CD4-positive, alpha-beta T cell (primary cell): Measurements from ENCODE around the gene C17orf58. TPM values are rescaled to one million over a fixed set of nuclear protein-coding genes. Genes with fewer than 3 reads are reported as not detected.
A peak's percentile ranks its signal among the peaks of the same experiment; 100 is the strongest.
"Not testable (repeated sequence)": the region's sequence is repeated elsewhere in the genome, so short reads cannot be mapped to it uniquely, and the experiment has no call there.

Source experiments
- ATAC-seq: fragments of 200-7000 bp; cut with Tn5 transposase; one replicate; pipeline ENCODE4 v1.10.0; 2022; ENCODE audit warnings: mild to moderate bottlenecking; ENCODE audit not compliant: poor library complexity
- CTCF ChIA-PET: fragments of 350-600 bp; sonication (Branson Sonifier 250); formaldehyde crosslinking; loops from one replicate; lab custom pipeline; 2021; ENCODE audit warnings: antibody characterized with exemption, inconsistent platforms; lab: Charles Lee
- POLR2A ChIA-PET: fragments of 350-600 bp; sonication (Branson Sonifier 250); formaldehyde crosslinking; loops from one replicate; lab custom pipeline; 2021; ENCODE audit warnings: antibody characterized with exemption, inconsistent platforms; lab: Charles Lee
- DNase-seq, 14 experiments: peaks; one replicate each; pipeline ENCODE4 v3.0.0-alpha.2; 2013 to 2020; ENCODE audit warnings: mixed read lengths in 2 of 14
- H3K27ac ChIP-seq, 2 donors: one replicate each; pipeline versions ENCODE4 v1.5.1 to v1.7.0; 2013; ENCODE audit warnings: low read length in 2 of 2, low read depth in 1 of 2, mild to moderate bottlenecking in 1 of 2
- H3K27me3 ChIP-seq, 2 experiments: 1 replicate in 1 of 2; 2 replicates in 1 of 2; pipeline versions ENCODE4 v1.6.1 to v1.7.0; 2013; ENCODE audit warnings: low read length in 2 of 2, control low read depth in 1 of 2, mild to moderate bottlenecking in 1 of 2, moderate library complexity in 1 of 2; ENCODE audit not compliant: insufficient read depth in 2 of 2, control insufficient read depth in 1 of 2
- H3K36me3 ChIP-seq: one replicate; pipeline ENCODE4 v1.6.1; 2013; ENCODE audit warnings: low read length, control low read depth; ENCODE audit not compliant: insufficient read depth
- H3K4me1 ChIP-seq: one replicate; pipeline ENCODE4 v1.6.1; 2013; ENCODE audit warnings: low read length, control low read depth; ENCODE audit not compliant: insufficient read depth
- H3K4me3 ChIP-seq: one replicate; pipeline ENCODE4 v1.5.1; 2013; ENCODE audit warnings: mild to moderate bottlenecking, low read length, moderate library complexity
- H3K9me3 ChIP-seq, 2 experiments: 1 replicate in 1 of 2; 2 replicates in 1 of 2; pipeline versions ENCODE4 v1.6.1 to v1.7.0; 2013; ENCODE audit warnings: low read length in 2 of 2, mild to moderate bottlenecking in 2 of 2, control low read depth in 1 of 2, moderate library complexity in 1 of 2; ENCODE audit not compliant: control insufficient read depth in 1 of 2, insufficient read depth in 1 of 2
- H3K27ac Mint-ChIP-seq: one replicate; pipeline ENCODE4 v1.8.0; 2020; ENCODE audit warnings: mixed read lengths
- H3K27me3 Mint-ChIP-seq: one replicate; pipeline ENCODE4 v1.8.0; 2021; ENCODE audit warnings: mixed read lengths
- H3K36me3 Mint-ChIP-seq: one replicate; pipeline ENCODE4 v1.8.0; 2021; ENCODE audit warnings: low read depth, mixed read lengths
- H3K4me1 Mint-ChIP-seq: one replicate; pipeline ENCODE4 v1.8.0; 2021; ENCODE audit warnings: low read depth, mixed read lengths
- H3K4me3 Mint-ChIP-seq: one replicate; pipeline ENCODE4 v1.8.0; 2020; ENCODE audit warnings: mild to moderate bottlenecking, mixed read lengths
- H3K9me3 Mint-ChIP-seq: one replicate; pipeline ENCODE4 v1.8.0; 2020; ENCODE audit warnings: mixed read lengths
- CTCF ChIP-seq: fragments of 200-600 bp; IDR thresholded peaks from one replicate; pipeline ENCODE4 v1.8.0; 2022; ENCODE audit warnings: antibody characterized with exemption, mild to moderate bottlenecking
- intact Hi-C, 2 experiments: fragments of 100-400 bp; cut with DNase I in 1 of 2; cut with micrococcal nuclease in 1 of 2; formaldehyde crosslinking; loops; one replicate each; pipeline versions ENCODE4 v1.15.1 to v1.9.0; 2023 to 2025; cut with DNase I, micrococcal nuclease
- total RNA-seq, 174 experiments: library from RNA in 2 of 174; stranded (reverse) in 2 of 174; gene quantifications; one replicate each; pipeline ENCODE4 v1.2.3 and lab custom pipeline; 2021 to 2026

C17orf58 gene
- total RNA-seq, 2 experiments from 2014 or later, result 0.22 to 0.31 TPM

GRCh38 chr17:68029512-68030215 is 33.4 kb upstream of the C17orf58 start:
- Histone ChIP-seq H3K27me3 (no peaks in the 10 kb centered on the region), H3K4me3 (no peak overlapping the region), H3K36me3 (no peaks in the 10 kb centered on the region), H3K4me1 (no peaks in the 10 kb centered on the region), H3K27ac (no peak overlapping the region), H3K9me3 (no peaks in the 10 kb centered on the region)
- H3K27me3 Mint-ChIP-seq, result no peaks in the 10 kb centered on the region
- no peak overlapping the region for H3K27ac Mint-ChIP-seq
- no peaks in the 10 kb centered on the region for H3K36me3 Mint-ChIP-seq
- ATAC-seq (no peak), DNase-seq (no peak)
- no peaks in the 10 kb centered on the region for H3K9me3 Mint-ChIP-seq
- ChIA-PET POLR2A (no interaction called here), CTCF (interaction anchor here (1.6 kb wide), 1 partner anchor 10 kb away, joined by 3 read pairs; no protein-coding TSS in a partner anchor)
- no peak for TF ChIP-seq CTCF
- intact Hi-C loops, result loop anchor here in 1 of 2 experiments (5.0 to 10.0 kb wide), 2 partner anchors 37 to 655 kb away; partner anchors contain the start of gene PITPNC1
- no peak overlapping the region for H3K4me3 Mint-ChIP-seq
- H3K4me1 Mint-ChIP-seq, result no peaks in the 10 kb centered on the region

GRCh38 chr17:68022547-68022946 is 26.3 kb upstream of the C17orf58 start:
- H3K27ac Mint-ChIP-seq, H3K4me3 Mint-ChIP-seq, H3K9me3 ChIP-seq, ATAC-seq, H3K27ac ChIP-seq, H3K27me3 ChIP-seq, POLR2A ChIA-PET, CTCF ChIA-PET, H3K36me3 ChIP-seq, DNase-seq, H3K4me3 ChIP-seq, H3K27me3 Mint-ChIP-seq, intact Hi-C loops, H3K9me3 Mint-ChIP-seq: not testable (repeated sequence)
- Mint-ChIP-seq H3K36me3 (peaks cover 13% of the 10 kb centered on the region), H3K4me1 (peaks cover 16% of the 10 kb centered on the region)
- H3K4me1 ChIP-seq, result peaks cover 14% of the 10 kb centered on the region

GRCh38 chr17:68021963-68022362 is 25.7 kb upstream of the C17orf58 start:
- H3K9me3 Mint-ChIP-seq, result no peaks in the 10 kb centered on the region
- no peak for ATAC-seq
- peaks cover 9% of the 10 kb centered on the region for H3K27me3 Mint-ChIP-seq
- TF ChIP-seq CTCF, result no peak
- H3K27ac Mint-ChIP-seq, result peak overlapping the region; percentile 34
- no peaks in the 10 kb centered on the region for H3K36me3 ChIP-seq
- peaks cover 14% of the 10 kb centered on the region for H3K4me1 ChIP-seq
- peaks cover 16% of the 10 kb centered on the region for H3K4me1 Mint-ChIP-seq
- no peak for DNase-seq
- H3K4me3 ChIP-seq, result no peak overlapping the region
- ChIA-PET POLR2A (no interaction called here), CTCF (no interaction called here)
- no peak overlapping the region for H3K27ac ChIP-seq
- H3K9me3 ChIP-seq, result peaks cover 0 to 6% of the 10 kb centered on the region in 2 experiments
- H3K27me3 ChIP-seq, result no peaks in the 10 kb centered on the region
- peaks cover 13% of the 10 kb centered on the region for H3K36me3 Mint-ChIP-seq
- H3K4me3 Mint-ChIP-seq, result peak overlapping the region; percentile 74
- intact Hi-C loops, result loop anchor here in 1 of 2 experiments (2.0 kb wide), 1 partner anchor 13 kb away; the partner anchor contains the start of gene KPNA2

GRCh38 chr17:68020791-68021190 is 24.5 kb upstream of the C17orf58 start:
- not testable (repeated sequence) for H3K9me3 Mint-ChIP-seq, H3K9me3 ChIP-seq, H3K36me3 ChIP-seq, ATAC-seq, H3K27me3 ChIP-seq, H3K27me3 Mint-ChIP-seq, DNase-seq, H3K27ac ChIP-seq
- peaks cover 16% of the 10 kb centered on the region for H3K4me1 Mint-ChIP-seq
- peak overlapping the region; percentile 74 for H3K4me3 ChIP-seq
- peak overlapping the region; percentile 92 for H3K27ac Mint-ChIP-seq
- ChIA-PET CTCF (interaction anchor here (1.4 kb wide), 2 partner anchors 9 to 28 kb away, joined by 3 read pairs; no protein-coding TSS in a partner anchor), POLR2A (interaction anchor here (1.7 to 2.4 kb wide), 2 partner anchors 15 to 26 kb away, joined by 16 to 18 read pairs; partner anchors contain the start of genes C17orf58 and KPNA2)
- peaks cover 14% of the 10 kb centered on the region for H3K4me1 ChIP-seq
- intact Hi-C loops, result loop anchor here (1.0 to 2.0 kb wide), 2 partner anchors 14 to 15 kb away; partner anchors contain the start of gene KPNA2 (in 2 of the 2)
- H3K4me3 Mint-ChIP-seq, result peak overlapping the region; percentile 87
- H3K36me3 Mint-ChIP-seq, result peaks cover 13% of the 10 kb centered on the region
